GM12878 (cell line): ENCODE measurements around the gene PRSS56. TPM values are rescaled to one million over a fixed set of nuclear protein-coding genes. Genes with fewer than 3 reads are reported as not detected.

ENCODE experiments used
- ATAC-seq: fragments of 200-7000 bp; cut with Tn5 transposase; 3 replicates; pipeline ENCODE4 v1.9.1; 2020; ENCODE audit warnings: mild to moderate bottlenecking, moderate library complexity
- BruUV-seq: library from RNA; stranded (reverse); fragments of 400-500 nt; replicated peaks from 2 replicates; lab custom pipeline; 2021; lab: Mats Ljungman, UMichigan
- CTCF ChIA-PET: fragments of 300-600 bp; sonication (Branson Sonifier 250); formaldehyde crosslinking; extraction: SDS; loops from one replicate; lab custom pipeline; 2021; ENCODE audit warnings: inconsistent platforms; lab: Yijun Ruan, JAX
- POLR2A ChIA-PET: fragments of 350-600 bp; formaldehyde crosslinking; extraction: SDS; loops from one replicate; lab custom pipeline; 2021; ENCODE audit warnings: inconsistent platforms; lab: Charles Lee
- RAD21 ChIA-PET: fragments of 300-600 bp; sonication (Branson Sonifier 250); formaldehyde crosslinking; loops from one replicate; lab custom pipeline; 2023; ENCODE audit warnings: antibody characterized with exemption; ENCODE audit not compliant: unreplicated experiment; lab: Charles Lee
- SMC1A ChIA-PET: fragments of 300-600 bp; sonication (Branson Sonifier 250); formaldehyde crosslinking; loops from one replicate; lab custom pipeline; 2023; ENCODE audit not compliant: unreplicated experiment, uncharacterized antibody; lab: Charles Lee
- DNase-seq: peaks from one replicate; pipeline ENCODE4 v3.0.0-alpha.2; 2011; ENCODE audit warnings: low read depth, low spot score
- FAIRE-seq: peaks from 3 replicates; lab custom pipeline; 2011; peaks lifted over from hg19 to GRCh38; lab: Jason Lieb, UNC
- H2AFZ ChIP-seq: 2 replicates; pipeline ENCODE4 v1.6.0; 2011; ENCODE audit warnings: low read depth, low read length, control low read depth; ENCODE audit not compliant: control insufficient read depth
- H3K27ac ChIP-seq: 2 replicates; pipeline ENCODE4 v1.5.1; 2011; ENCODE audit warnings: control low read depth; ENCODE audit not compliant: control insufficient read depth, insufficient read depth
- H3K27me3 ChIP-seq, 2 experiments: replicated peaks in 1 of 2; 2 replicates each; pipeline versions ENCODE4 v1.6.0 to v1.6.1; 2011; ENCODE audit warnings: low read length in 1 of 2; ENCODE audit not compliant: control insufficient read depth in 2 of 2, insufficient read depth in 2 of 2
- H3K36me3 ChIP-seq, 2 experiments: 2 replicates each; pipeline ENCODE4 v1.5.1; 2011; ENCODE audit warnings: low read length in 1 of 2; ENCODE audit not compliant: control insufficient read depth in 2 of 2, insufficient read depth in 2 of 2
- H3K4me1 ChIP-seq: 2 replicates; pipeline ENCODE4 v1.6.1; 2011; ENCODE audit warnings: mild to moderate bottlenecking, low read length, moderate library complexity, mixed read lengths; ENCODE audit not compliant: control insufficient read depth, insufficient read depth
- H3K4me2 ChIP-seq: 2 replicates; pipeline ENCODE4 v1.6.0; 2011; ENCODE audit warnings: control low read depth; ENCODE audit not compliant: control insufficient read depth, insufficient read depth
- H3K4me3 ChIP-seq: fragments of 200-600 bp; sonication (generic); 2 replicates; pipeline ENCODE4 v1.5.1; 2016
- H3K79me2 ChIP-seq: 2 replicates; pipeline ENCODE4 v1.6.0; 2011; ENCODE audit warnings: low read length; ENCODE audit not compliant: control insufficient read depth, insufficient read depth
- H3K9ac ChIP-seq: 2 replicates; pipeline ENCODE4 v1.8.0; 2011; ENCODE audit warnings: low read length, control low read depth, mixed read lengths; ENCODE audit not compliant: control insufficient read depth, insufficient read depth
- H3K9me3 ChIP-seq: replicated peaks from 3 replicates; pipeline ENCODE4 v1.5.1; 2011; ENCODE audit warnings: mild to moderate bottlenecking, low read length; ENCODE audit not compliant: control insufficient read depth, insufficient read depth
- H4K20me1 ChIP-seq: 2 replicates; pipeline ENCODE4 v1.6.0; 2011; ENCODE audit not compliant: control insufficient read depth, insufficient read depth
- ASH2L ChIP-seq: fragments of 300-600, 200-600 bp; sonication (generic); IDR thresholded peaks from 2 replicates; pipeline ENCODE4 v1.6.1; 2017; ENCODE audit warnings: low read depth, mild to moderate bottlenecking, borderline replicate concordance
- CHD4 ChIP-seq: fragments of 200-600 bp; sonication (generic); IDR thresholded peaks from 2 replicates; pipeline ENCODE4 v1.6.1; 2016; ENCODE audit warnings: mild to moderate bottlenecking
- CREB1 ChIP-seq: IDR thresholded peaks from 2 replicates; pipeline ENCODE4 v1.6.1; 2012; ENCODE audit warnings: low read depth, mild to moderate bottlenecking, inconsistent platforms
- DPF2 ChIP-seq: fragments of 450-650 bp; IDR thresholded peaks from 2 replicates; pipeline ENCODE4 v1.6.1; 2017; ENCODE audit warnings: mild to moderate bottlenecking
- EED ChIP-seq: sonication (generic); IDR thresholded peaks from 2 replicates; pipeline ENCODE4 v1.6.1; 2016; ENCODE audit warnings: antibody characterized with exemption, low read depth
- ETV6 ChIP-seq, 2 experiments: fragments of 450-650 bp in 1 of 2; IDR thresholded peaks in 1 of 2; conservative IDR thresholded peaks in 1 of 2; 2 replicates each; pipeline ENCODE4 v1.6.1; 2014; ENCODE audit warnings: antibody characterized with exemption in 1 of 2, borderline replicate concordance in 1 of 2, low read depth in 1 of 2, mild to moderate bottlenecking in 1 of 2, moderate library complexity in 1 of 2
- KDM1A ChIP-seq: fragments of 200-600 bp; sonication (generic); IDR thresholded peaks from 2 replicates; pipeline ENCODE4 v1.6.1; 2016; ENCODE audit warnings: borderline replicate concordance
- MLLT1 ChIP-seq: fragments of 450-650 bp; IDR thresholded peaks from 2 replicates; pipeline ENCODE4 v1.6.1; 2016; ENCODE audit warnings: mild to moderate bottlenecking
- MYB ChIP-seq: fragments of 150-350 bp; IDR thresholded peaks from 2 replicates; pipeline ENCODE4 v1.6.1; 2014; ENCODE audit warnings: mild to moderate bottlenecking, low read depth, low read length, borderline replicate concordance
- SKIL ChIP-seq: fragments of 450-650 bp; IDR thresholded peaks from 2 replicates; pipeline ENCODE4 v1.6.1; 2017; ENCODE audit warnings: mild to moderate bottlenecking, low read depth, inconsistent platforms; ENCODE audit not compliant: poor library complexity, severe bottlenecking
- SMAD1 ChIP-seq: fragments of 450-650 bp; IDR thresholded peaks from 2 replicates; pipeline ENCODE4 v1.6.1; 2018; ENCODE audit warnings: mild to moderate bottlenecking, low read depth; ENCODE audit not compliant: partially characterized antibody
- SPI1 ChIP-seq: IDR thresholded peaks from 2 replicates; pipeline ENCODE4 v1.6.1; 2011; ENCODE audit warnings: low read depth, mild to moderate bottlenecking, low read length, moderate library complexity, borderline replicate concordance; ENCODE audit not compliant: insufficient read depth
- SREBF1 ChIP-seq: IDR thresholded peaks from 2 replicates; pipeline ENCODE4 v1.6.1; 2012; ENCODE audit warnings: mild to moderate bottlenecking, low read length
- STAT1 ChIP-seq: fragments of 450-650 bp; conservative IDR thresholded peaks from 2 replicates; pipeline ENCODE4 v1.6.1; 2014; ENCODE audit warnings: antibody characterized with exemption, mild to moderate bottlenecking
- WRNIP1 ChIP-seq: IDR thresholded peaks from 2 replicates; pipeline ENCODE4 v1.6.1; 2011; ENCODE audit warnings: low read depth, low read length, improper control_type of control experiment, borderline replicate concordance
- ZNF217 ChIP-seq: fragments of 450-650 bp; IDR thresholded peaks from 2 replicates; pipeline ENCODE4 v1.6.1; 2017; ENCODE audit warnings: antibody characterized with exemption, mild to moderate bottlenecking
- ZNF274 ChIP-seq: IDR thresholded peaks from one replicate; pipeline ENCODE4 v1.8.0; 2011; ENCODE audit not compliant: insufficient read length, insufficient read depth
- WGBS: methylation state at CpG from one replicate; pipeline ENCODE4 v1.1.6; 2016; ENCODE audit warnings: low lambda C conversion rate; ENCODE audit not compliant: insufficient replicate concordance, insufficient coverage; ENCODE audit errors: missing lambda C conversion rate; 5-methylcytosine and 5-hydroxymethylcytosine counted together
- in situ Hi-C: fragments of 300-500 bp; cut with MboI; formaldehyde crosslinking; loops from 9 replicates; pipeline ENCODE4 v1.14.3; 2018; ENCODE audit warnings: mixed read lengths
- intact Hi-C: fragments of 100-400 bp; cut with micrococcal nuclease; formaldehyde crosslinking; loops from one replicate; pipeline ENCODE4 v1.14.2; 2022; ENCODE audit not compliant: unreplicated experiment
- polyA plus RNA-seq, 11 experiments: library from polyadenylated mRNA; depleted of rRNA in 4 of 11; unstranded in 6 of 11; stranded (reverse) in 5 of 11; fragments of >200 nt; fragmentation: Nextera tagmentation in 4 of 11; fragmentation: Illumina TruSeq in 1 of 11; extraction: Ambion mirVana in 4 of 11; extraction: Trizol in 1 of 11; gene quantifications; 1 replicate in 1 of 11; 2 replicates in 10 of 11; pipeline versions ENCODE4 v1.2.1 to v1.2.3, GENCODE V29; 2011 to 2016; ENCODE audit warnings: inconsistent platforms in 2 of 11, missing spikeins in 2 of 11, low read depth in 1 of 11
- total RNA-seq, 4 experiments: library from RNA; depleted of rRNA in 3 of 4; stranded (reverse); fragments of >200 nt in 3 of 4; fragmentation: Illumina TruSeq in 1 of 4; extraction: Trizol in 1 of 4; gene quantifications; 2 replicates each; pipeline versions ENCODE4 v1.2.1 to v1.2.3, GENCODE V29; 2013 to 2021

PRSS56 gene
- total and polyA plus RNA-seq, 10 of the 15 experiments (the other 5 are each of a cell fraction or from before 2014, with no cell fraction given), result not detected

DNA sequence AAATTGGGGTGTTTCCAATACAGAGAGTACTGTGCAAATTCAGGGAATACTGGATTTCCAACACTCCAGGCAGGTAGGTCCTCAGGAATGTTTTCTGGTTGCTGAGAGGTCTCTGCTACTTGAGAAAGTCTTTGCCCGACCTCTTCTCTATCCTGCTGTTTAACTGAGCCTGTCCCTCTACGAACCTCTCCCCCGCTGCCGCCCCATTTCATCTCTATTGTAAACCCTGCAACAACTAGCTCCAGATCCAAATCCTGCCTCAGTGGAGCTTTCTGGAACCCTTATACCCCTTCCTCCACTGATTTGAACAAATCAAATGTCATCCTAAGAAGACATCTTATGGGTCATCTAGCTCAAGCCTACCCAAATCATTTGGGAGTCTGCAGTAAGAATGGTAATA is 31.6 kb downstream of the PRSS56 start:
- no peak for TF ChIP-seq SREBF1
- TF ChIP-seq DPF2, result no peak
- no peak for TF ChIP-seq EED
- TF ChIP-seq CHD4, result no peak
- TF ChIP-seq SKIL, result no peak
- no peak for TF ChIP-seq WRNIP1
- TF ChIP-seq SPI1, result no peak
- no peak for TF ChIP-seq MYB
- no peak for TF ChIP-seq ASH2L
- no peak for TF ChIP-seq SMAD1
- TF ChIP-seq ZNF217, result no peak
- TF ChIP-seq STAT1, result no peak
- no peak for TF ChIP-seq ZNF274
- no peak for TF ChIP-seq MLLT1
- no peak for TF ChIP-seq CREB1
- TF ChIP-seq KDM1A, result no peak
- TF ChIP-seq ETV6 (conservative IDR thresholded peaks at IDR 0.05 in 1 of 2, IDR thresholded peaks at IDR 0.05 in 1 of 2; ENCODE audit: borderline replicate concordance in 1 of 2, low read depth in 1 of 2), result no peak
- Histone ChIP-seq H3K36me3 (peaks cover 0 to 7% of the 10 kb centered on the region in 2 experiments; a peak in 3 of 4 replicates), H2AFZ (no peak overlapping the region), H3K4me3 (peak overlapping the region; percentile 85), H3K9me3 (no peaks in the 10 kb centered on the region; the same call in 2 of the 3 replicates), H4K20me1 (0 out of 2 replicates have a peak, but pooled peaks cover 3% of the 10 kb centered on the region), H3K79me2 (peaks cover 59% of the 10 kb centered on the region), H3K9ac (peak overlapping the region; percentile 99; the same call in 1 of the 2 replicates), H3K27me3 (no peaks in the 10 kb centered on the region), H3K27ac (peak overlapping the region; percentile 97; the same call in 1 of the 2 replicates), H3K4me1 (no peaks in the 10 kb centered on the region; the same call in 1 of the 2 replicates), H3K4me2 (peak overlapping the region; percentile 91)
- FAIRE-seq, result no peak
- ChIA-PET RAD21 (no interaction called here), SMC1A (interaction anchor here (0.7 kb wide), 1 partner anchor 578 kb away, joined by 3 read pairs; no protein-coding TSS in a partner anchor), POLR2A (no interaction called here), CTCF (no interaction called here)
- no TSS peak for BruUV-seq
- no peak for ATAC-seq
- no peak for DNase-seq
- in situ Hi-C loops (no loop called here), intact Hi-C loops (no loop called here)
- WGBS, result 86% methylated on average over 4 of the region's 4 CpGs
